IMR-90 (cell line): ENCODE data around the gene PRKN. TPM values are rescaled to one million over a fixed set of nuclear protein-coding genes. Genes with fewer than 3 reads are reported as not detected.

Experiments
- ATAC-seq: fragments of 200-7000 bp; cut with Tn5 transposase; 2 replicates; pipeline ENCODE4 v1.9.1; 2020; ENCODE audit warnings: low read depth, mild to moderate bottlenecking, moderate library complexity
- BruUV-seq: library from RNA; stranded (reverse); fragments of 400-500 nt; replicated peaks from 2 replicates; lab custom pipeline; 2021; lab: Mats Ljungman, UMichigan
- CTCF ChIA-PET: fragments of 300-600 bp; formaldehyde crosslinking; extraction: SDS; loops from one replicate; lab custom pipeline; 2021; ENCODE audit warnings: antibody characterized with exemption; lab: Yijun Ruan, JAX
- POLR2A ChIA-PET: fragments of 300-600 bp; sonication (Branson Sonifier 250); formaldehyde crosslinking; loops from one replicate; lab custom pipeline; 2022; ENCODE audit warnings: antibody characterized with exemption; ENCODE audit not compliant: unreplicated experiment; lab: Charles Lee
- DNase-seq: peaks from one replicate; pipeline ENCODE4 v3.0.0; 2013
- H2AFZ ChIP-seq: replicated peaks from 2 replicates; pipeline ENCODE3; 2013; ENCODE audit warnings: low read length, mild to moderate bottlenecking; ENCODE audit not compliant: poor library complexity
- H2AK5ac ChIP-seq: 2 replicates; pipeline ENCODE4 v1.6.1; 2013; ENCODE audit warnings: low read depth, low read length, inconsistent platforms
- H2AK9ac ChIP-seq: replicated peaks from 2 replicates; pipeline ENCODE3; 2013; ENCODE audit warnings: mild to moderate bottlenecking, low read depth, low read length, moderate library complexity; ENCODE audit not compliant: poor library complexity
- H2BK120ac ChIP-seq: 2 replicates; pipeline ENCODE4 v1.6.1; 2013; ENCODE audit warnings: low read depth, low read length, inconsistent platforms
- H2BK15ac ChIP-seq: 3 replicates; pipeline ENCODE4 v1.6.1; 2013; ENCODE audit warnings: low read depth, low read length, inconsistent platforms
- H2BK20ac ChIP-seq: 2 replicates; pipeline ENCODE4 v1.6.1; 2013; ENCODE audit warnings: low read depth, mild to moderate bottlenecking, inconsistent platforms, low read length, moderate library complexity
- H2BK5ac ChIP-seq: 2 replicates; pipeline ENCODE4 v1.6.1; 2013; ENCODE audit warnings: mild to moderate bottlenecking, low read depth, low read length, inconsistent platforms; ENCODE audit not compliant: poor library complexity, severe bottlenecking
- H3K14ac ChIP-seq: replicated peaks from 2 replicates; pipeline ENCODE4 v1.6.1; 2013; ENCODE audit warnings: low read depth, low read length, inconsistent platforms
- H3K18ac ChIP-seq: 2 replicates; pipeline ENCODE4 v1.6.1; 2013; ENCODE audit warnings: low read depth, low read length, control low read depth
- H3K23ac ChIP-seq: 2 replicates; pipeline ENCODE4 v1.6.1; 2013; ENCODE audit warnings: low read depth, low read length, inconsistent platforms
- H3K27ac ChIP-seq: 2 replicates; pipeline ENCODE4 v1.5.1; 2013; ENCODE audit warnings: mild to moderate bottlenecking, control low read depth, low read length; ENCODE audit not compliant: insufficient read depth
- H3K27me3 ChIP-seq: 2 replicates; pipeline ENCODE4 v1.6.1; 2013; ENCODE audit warnings: low read length; ENCODE audit not compliant: control insufficient read depth, insufficient read depth
- H3K36me3 ChIP-seq: 2 replicates; pipeline ENCODE4 v1.6.1; 2013; ENCODE audit warnings: low read length, mixed read lengths; ENCODE audit not compliant: control insufficient read depth, insufficient read depth
- H3K4ac ChIP-seq: 2 replicates; pipeline ENCODE4 v1.6.1; 2013; ENCODE audit warnings: low read depth, low read length, inconsistent platforms
- H3K4me1 ChIP-seq: 2 replicates; pipeline ENCODE4 v1.6.1; 2013; ENCODE audit warnings: low read length, mixed read lengths; ENCODE audit not compliant: control insufficient read depth, insufficient read depth
- H3K4me2 ChIP-seq: 2 replicates; pipeline ENCODE4 v1.6.1; 2013; ENCODE audit warnings: low read depth, mild to moderate bottlenecking, control low read depth, low read length, moderate library complexity
- H3K4me3 ChIP-seq: 2 replicates; pipeline ENCODE4 v1.5.1; 2013; ENCODE audit warnings: low read depth, mild to moderate bottlenecking, control low read depth, low read length, moderate library complexity; ENCODE audit not compliant: insufficient read depth
- H3K56ac ChIP-seq: 2 replicates; pipeline ENCODE4 v1.6.1; 2013; ENCODE audit warnings: low read length, inconsistent platforms; ENCODE audit not compliant: insufficient read depth; ENCODE audit errors: extremely low read depth
- H3K79me1 ChIP-seq, 2 experiments: 2 replicates each; pipeline ENCODE4 v1.6.1; 2013; ENCODE audit warnings: low read length in 2 of 2, inconsistent platforms in 1 of 2, low read depth in 1 of 2
- H3K9ac ChIP-seq: 2 replicates; pipeline ENCODE4 v1.6.1; 2013; ENCODE audit warnings: low read depth, low read length, control low read depth
- H3K9me1 ChIP-seq: 2 replicates; pipeline ENCODE4 v1.6.1; 2013; ENCODE audit warnings: low read length, inconsistent platforms; ENCODE audit not compliant: insufficient read depth
- H3K9me3 ChIP-seq: 2 replicates; pipeline ENCODE4 v1.6.1; 2013; ENCODE audit warnings: low read length; ENCODE audit not compliant: control insufficient read depth, insufficient read depth
- H4K20me1 ChIP-seq: 2 replicates; pipeline ENCODE4 v1.6.1; 2013; ENCODE audit warnings: low read length, inconsistent platforms; ENCODE audit not compliant: insufficient read depth
- H4K5ac ChIP-seq: 2 replicates; pipeline ENCODE4 v1.6.1; 2013; ENCODE audit warnings: mild to moderate bottlenecking, low read depth, low read length, control low read depth
- H4K8ac ChIP-seq, 2 experiments: 2 replicates each; pipeline ENCODE4 v1.6.1; 2013; ENCODE audit warnings: low read depth in 2 of 2, low read length in 2 of 2, control low read depth in 1 of 2, inconsistent platforms in 1 of 2
- H4K91ac ChIP-seq: 2 replicates; pipeline ENCODE4 v1.6.1; 2013; ENCODE audit warnings: low read depth, low read length, inconsistent platforms; ENCODE audit not compliant: insufficient read depth
- BHLHE40 ChIP-seq: fragments of 150-350 bp; IDR thresholded peaks from 2 replicates; pipeline ENCODE4 v1.6.1; 2016; ENCODE audit warnings: mild to moderate bottlenecking, low read depth, low read length
- CEBPB ChIP-seq: IDR thresholded peaks from 2 replicates; pipeline ENCODE4 v1.6.1; 2012; ENCODE audit warnings: low read depth, low read length, improper control_type of control experiment
- CHD1 ChIP-seq: IDR thresholded peaks from 2 replicates; pipeline ENCODE4 v1.6.1; 2012; ENCODE audit warnings: low read depth, low read length, improper control_type of control experiment
- CTCF ChIP-seq: conservative IDR thresholded peaks from 2 replicates; pipeline ENCODE4 v1.5.1; 2012; ENCODE audit warnings: mild to moderate bottlenecking, low read depth, low read length, improper control_type of control experiment
- ELK1 ChIP-seq: fragments of 150-350 bp; IDR thresholded peaks from 2 replicates; pipeline ENCODE4 v1.6.1; 2016; ENCODE audit warnings: low read depth, mild to moderate bottlenecking, low read length, moderate library complexity, borderline replicate concordance
- FOS ChIP-seq: fragments of 150-350 bp; IDR thresholded peaks from 2 replicates; pipeline ENCODE4 v1.6.1; 2016; ENCODE audit warnings: low read depth, low read length
- MAFK ChIP-seq: IDR thresholded peaks from 2 replicates; pipeline ENCODE4 v1.6.1; 2012; ENCODE audit warnings: low read depth, low read length, improper control_type of control experiment
- MAZ ChIP-seq: IDR thresholded peaks from 2 replicates; pipeline ENCODE4 v1.6.1; 2012; ENCODE audit warnings: low read depth, mild to moderate bottlenecking, low read length, improper control_type of control experiment, moderate library complexity, borderline replicate concordance
- MXI1 ChIP-seq: IDR thresholded peaks from 2 replicates; pipeline ENCODE4 v1.6.1; 2012; ENCODE audit warnings: low read depth, mild to moderate bottlenecking, low read length, moderate library complexity, borderline replicate concordance
- NFE2L2 ChIP-seq: fragments of 150-350 bp; IDR thresholded peaks from 2 replicates; pipeline ENCODE4 v1.6.1; 2016; ENCODE audit warnings: low read depth, mild to moderate bottlenecking, low read length
- POLR2A ChIP-seq: IDR thresholded peaks from 2 replicates; pipeline ENCODE4 v1.6.1; 2012; ENCODE audit warnings: mild to moderate bottlenecking, low read depth, low read length
- RAD21 ChIP-seq: IDR thresholded peaks from 2 replicates; pipeline ENCODE4 v1.6.1; 2012; ENCODE audit warnings: low read length, improper control_type of control experiment
- RCOR1 ChIP-seq: IDR thresholded peaks from 2 replicates; pipeline ENCODE4 v1.6.1; 2012; ENCODE audit warnings: mild to moderate bottlenecking, low read length, improper control_type of control experiment; ENCODE audit not compliant: insufficient replicate concordance
- RFX5 ChIP-seq: IDR thresholded peaks from 2 replicates; pipeline ENCODE4 v1.8.0; 2012; ENCODE audit warnings: low read depth, mild to moderate bottlenecking, low read length, moderate library complexity
- SMC3 ChIP-seq: fragments of 150-350 bp; IDR thresholded peaks from 2 replicates; pipeline ENCODE4 v1.6.1; 2016; ENCODE audit warnings: low read depth, mild to moderate bottlenecking, antibody characterized with exemption, low read length, moderate library complexity
- USF2 ChIP-seq: fragments of 150-350 bp; IDR thresholded peaks from 2 replicates; pipeline ENCODE4 v1.6.1; 2017; ENCODE audit warnings: mild to moderate bottlenecking, antibody characterized with exemption, low read length, low read depth
- WGBS, 2 experiments: methylation state at CpG; one replicate each; pipeline versions ENCODE4 v1.1.5 to v1.1.7; 2013; ENCODE audit warnings: missing lambda C conversion rate in 2 of 2; ENCODE audit not compliant: insufficient read length in 1 of 2; ENCODE audit errors: extremely low coverage in 2 of 2; 5-methylcytosine and 5-hydroxymethylcytosine counted together
- dilution Hi-C: fragments of 300-500 bp; cut with HindIII; formaldehyde crosslinking; loops from one replicate; pipeline ENCODE4 v1.14.3; 2018; ENCODE audit warnings: low sequenced_read_pairs; ENCODE audit not compliant: unreplicated experiment
- in situ Hi-C: fragments of 300-500 bp; cut with MboI; formaldehyde crosslinking; loops from 3 replicates; pipeline ENCODE4 v1.14.3; 2019; ENCODE audit warnings: low sequenced_read_pairs, inconsistent platforms, mixed read lengths
- intact Hi-C: fragments of 100-400 bp; cut with micrococcal nuclease; formaldehyde crosslinking; loops from 2 replicates; pipeline ENCODE4 v1.10.0; 2022
- polyA plus RNA-seq, 3 experiments: library from polyadenylated mRNA; depleted of rRNA; stranded (reverse); fragments of >200 nt; gene quantifications; 2 replicates each; pipeline ENCODE4 v1.2.3, GENCODE V29; 2012; ENCODE audit warnings: low replicate concordance in 1 of 3
- total RNA-seq: library from RNA; depleted of rRNA; stranded (reverse); fragments of >200 nt; gene quantifications from 2 replicates; pipeline ENCODE4 v1.2.3, GENCODE V29; 2012

Gene PRKN
- total and polyA plus RNA-seq, 2 of the 4 experiments (the other 2 are of a cell fraction): 0.15 to 0.18 TPM

GRCh38 chr6:162258647-162259046, 468.9 kb downstream of the PRKN start:
- BruUV-seq: no TSS peak
- ATAC-seq: no peak

More at GRCh38 chr6:162258647-162259046, 468.9 kb downstream of the PRKN start:
- Histone ChIP-seq H3K27ac (no peak overlapping the region), H3K4ac (no peak overlapping the region), H3K9ac (no peak overlapping the region), H2BK15ac (no peak overlapping the region), H3K9me1 (no peaks in the 10 kb centered on the region), H3K79me1 (no peaks in the 10 kb centered on the region), H3K27me3 (no peaks in the 10 kb centered on the region), H3K4me2 (no peak overlapping the region), H3K18ac (no peak overlapping the region), H3K4me3 (no peak overlapping the region), H3K36me3 (no peaks in the 10 kb centered on the region), H3K9me3 (peaks cover 27% of the 10 kb centered on the region), H4K8ac (no peak overlapping the region), H3K56ac (no peak overlapping the region), H2AFZ (no peak overlapping the region), H4K91ac (no peak overlapping the region), H3K23ac (no peak overlapping the region), H4K20me1 (no peaks in the 10 kb centered on the region), H3K14ac (no peak overlapping the region), H2BK120ac (no peak overlapping the region), H3K4me1 (no peaks in the 10 kb centered on the region), H4K5ac (no peak overlapping the region), H2BK5ac (no peak overlapping the region), H2BK20ac (no peak overlapping the region), H2AK5ac (no peak overlapping the region), H2AK9ac (no peak overlapping the region)
- dilution Hi-C loops: no loop called here
- TF ChIP-seq BHLHE40 (no peak), RFX5 (no peak), FOS (no peak), SMC3 (no peak), MXI1 (no peak), POLR2A (no peak), MAFK (no peak), NFE2L2 (no peak), CTCF (no peak), RCOR1 (no peak), MAZ (no peak), CHD1 (no peak), USF2 (no peak), ELK1 (no peak), CEBPB (no peak), RAD21 (no peak)
- CTCF ChIA-PET: interaction anchor here (1.4 kb wide), 1 partner anchor 10 kb away, joined by 3 read pairs; no protein-coding TSS in a partner anchor
- POLR2A ChIA-PET: no interaction called here
- in situ Hi-C loops: no loop called here
- WGBS, 2 experiments: 52% methylated on average over 4 of the region's 7 CpGs; no CpG with 5 or more reads in 1 of the 2 experiments
- intact Hi-C loops: no loop called here
- DNase-seq: no peak
